ENCODE results near the gene SLC12A6. TPM values are rescaled to one million over a fixed set of nuclear protein-coding genes. Genes with fewer than 3 reads are reported as not detected.

SLC12A6 gene
- polyA plus RNA-seq, 2 donors, result 16.1 to 21.5 TPM

GRCh38 chr15:34335176-34336032, 2.2 kb downstream of the SLC12A6 start:
- Histone ChIP-seq H3K4me3 (ENCODE audit: low read depth in 1 of 2, low read length in 2 of 2) (peak overlapping the region; percentile 22 to 64), H3K27me3 (ENCODE audit: control insufficient read depth in 1 of 2, insufficient read depth in 2 of 2, low read length in 2 of 2) (no peaks in the 10 kb centered on the region), H3K27ac (ENCODE audit: low read depth in 2 of 2, low read length in 1 of 2) (peak overlapping the region; percentile 56 to 72), H3K9me3 (ENCODE audit: control insufficient read depth in 2 of 2, insufficient read depth in 1 of 2, low read depth in 1 of 2, low read length in 1 of 2) (no peaks in the 10 kb centered on the region), H3K36me3 (ENCODE audit: control insufficient read depth in 2 of 2, insufficient read depth in 2 of 2, low read length in 1 of 2) (no peaks in the 10 kb centered on the region), H3K4me1 (ENCODE audit: control insufficient read depth in 2 of 2, insufficient read depth in 2 of 2, low read length in 1 of 2) (peaks cover 0 to 4% of the 10 kb centered on the region in 2 donors)
- 64 to 73% methylated on average over 3 of the region's 3 CpGs for WGBS, 2 donors

DNA sequence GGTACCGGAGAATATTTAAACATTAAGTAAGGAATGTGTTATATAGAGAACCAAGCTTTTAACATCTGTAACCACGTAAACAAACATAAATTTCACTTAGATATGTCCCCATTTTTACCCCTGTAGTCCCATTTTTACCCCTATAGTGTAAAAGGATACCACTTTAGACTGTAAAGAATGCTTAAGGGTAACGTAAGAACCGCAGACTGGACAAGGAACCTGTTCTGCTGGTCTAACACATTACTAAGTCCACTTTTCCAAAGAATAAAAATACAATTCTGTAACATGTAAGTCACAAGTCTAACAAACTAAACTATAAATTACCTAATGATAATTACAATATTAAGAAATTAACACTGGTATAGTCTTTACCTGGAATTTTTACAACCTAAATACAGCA, 2.9 kb downstream of the SLC12A6 start:
- Histone ChIP-seq H3K9me3 (ENCODE audit: control insufficient read depth in 2 of 2, insufficient read depth in 1 of 2, low read depth in 1 of 2, low read length in 1 of 2) (no peaks in the 10 kb centered on the region), H3K27ac (ENCODE audit: low read depth in 2 of 2, low read length in 1 of 2) (no peak overlapping the region), H3K27me3 (ENCODE audit: control insufficient read depth in 1 of 2, insufficient read depth in 2 of 2, low read length in 2 of 2) (no peaks in the 10 kb centered on the region), H3K4me3 (ENCODE audit: low read depth in 1 of 2, low read length in 2 of 2) (peak overlapping the region in 1 of 2 donors; percentile 31), H3K4me1 (ENCODE audit: control insufficient read depth in 2 of 2, insufficient read depth in 2 of 2, low read length in 1 of 2) (peaks cover 0 to 4% of the 10 kb centered on the region in 2 donors), H3K36me3 (ENCODE audit: control insufficient read depth in 2 of 2, insufficient read depth in 2 of 2, low read length in 1 of 2) (no peaks in the 10 kb centered on the region)
- WGBS, 2 donors, result 58 to 63% methylated on average over 4 of the region's 4 CpGs

DNA sequence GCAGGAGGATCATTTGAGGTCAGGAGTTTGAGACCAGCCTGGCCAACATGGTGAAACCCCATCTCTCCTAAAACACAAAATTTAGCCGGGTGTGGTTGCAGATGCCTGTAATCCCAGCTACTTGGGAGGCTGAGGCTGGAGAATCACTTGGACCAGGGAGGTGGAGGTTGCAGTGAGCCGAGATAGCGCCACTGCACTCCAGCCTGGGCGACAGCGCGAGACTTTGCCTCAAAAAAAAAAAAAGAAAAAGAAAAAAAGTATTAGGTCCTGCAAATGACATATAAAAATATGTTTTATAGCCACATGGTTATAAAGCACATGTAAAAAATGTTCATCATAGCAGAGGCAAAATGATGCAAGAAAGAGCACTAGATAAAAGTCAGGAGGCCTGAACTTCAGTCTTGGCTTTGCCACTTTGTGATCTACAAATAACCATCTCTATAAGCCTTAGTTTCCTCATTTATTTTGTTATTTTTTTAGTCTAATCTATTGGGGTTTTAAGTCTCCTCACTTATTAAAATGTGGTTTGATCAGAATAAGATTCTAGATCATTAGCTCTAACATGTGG, 4.9 kb downstream of the SLC12A6 start:
- Histone ChIP-seq H3K27ac (ENCODE audit: low read depth in 2 of 2, low read length in 1 of 2) (no peak overlapping the region), H3K4me3 (ENCODE audit: low read depth in 1 of 2, low read length in 2 of 2) (no peak overlapping the region), H3K9me3 (ENCODE audit: control insufficient read depth in 2 of 2, insufficient read depth in 1 of 2, low read depth in 1 of 2, low read length in 1 of 2) (no peaks in the 10 kb centered on the region), H3K36me3 (ENCODE audit: control insufficient read depth in 2 of 2, insufficient read depth in 2 of 2, low read length in 1 of 2) (peaks cover 0 to 2% of the 10 kb centered on the region in 2 donors), H3K27me3 (ENCODE audit: control insufficient read depth in 1 of 2, insufficient read depth in 2 of 2, low read length in 2 of 2) (no peaks in the 10 kb centered on the region), H3K4me1 (ENCODE audit: control insufficient read depth in 2 of 2, insufficient read depth in 2 of 2, low read length in 1 of 2) (peaks cover 0 to 4% of the 10 kb centered on the region in 2 donors)
- 95 to 97% methylated on average over 6 of the region's 6 CpGs for WGBS, 2 donors

DNA sequence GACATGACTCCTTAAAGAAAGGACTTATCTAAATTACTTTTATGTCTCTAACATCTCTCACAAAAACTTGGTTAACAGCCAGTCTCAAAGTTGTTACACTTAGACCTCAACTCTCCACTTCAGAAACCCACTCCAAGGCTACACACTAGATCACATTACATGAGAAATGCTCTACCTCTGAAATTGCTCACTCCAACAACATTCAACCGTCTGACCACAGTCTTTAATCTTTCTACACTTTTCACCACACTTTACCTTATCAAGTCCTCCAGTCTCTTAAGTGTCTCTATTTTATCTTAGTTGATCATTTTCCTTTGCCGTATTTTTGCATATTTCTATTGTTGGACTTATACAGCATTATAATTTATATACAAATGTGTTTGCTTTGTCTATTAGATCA, 5.8 kb downstream of the SLC12A6 start:
- peaks cover 0 to under 1% of the 10 kb centered on the region in 2 donors for H3K4me1 ChIP-seq (ENCODE audit: control insufficient read depth in 2 of 2, insufficient read depth in 2 of 2, low read length in 1 of 2)
- no peaks in the 10 kb centered on the region for H3K9me3 ChIP-seq (ENCODE audit: control insufficient read depth in 2 of 2, insufficient read depth in 1 of 2, low read depth in 1 of 2, low read length in 1 of 2)
- H3K27ac ChIP-seq (ENCODE audit: low read depth in 2 of 2, low read length in 1 of 2), result no peak overlapping the region
- no peaks in the 10 kb centered on the region for H3K27me3 ChIP-seq (ENCODE audit: control insufficient read depth in 1 of 2, insufficient read depth in 2 of 2, low read length in 2 of 2)
- WGBS, 2 donors, result 78 to 79% methylated on average over 2 of the region's 2 CpGs
- H3K4me3 ChIP-seq (ENCODE audit: low read depth in 1 of 2, low read length in 2 of 2), result no peak overlapping the region
- H3K36me3 ChIP-seq (ENCODE audit: control insufficient read depth in 2 of 2, insufficient read depth in 2 of 2, low read length in 1 of 2), result peaks cover 0 to 2% of the 10 kb centered on the region in 2 donors

- no peaks in the 10 kb centered on the region for H3K4me1 ChIP-seq (ENCODE audit: control insufficient read depth in 2 of 2, insufficient read depth in 2 of 2, low read length in 1 of 2)
- WGBS, 2 donors, result 96 to 97% methylated on average over 5 of the region's 5 CpGs
Measured at GRCh38 chr15:34330279-34330678, 7.3 kb downstream of the SLC12A6 start.

DNA sequence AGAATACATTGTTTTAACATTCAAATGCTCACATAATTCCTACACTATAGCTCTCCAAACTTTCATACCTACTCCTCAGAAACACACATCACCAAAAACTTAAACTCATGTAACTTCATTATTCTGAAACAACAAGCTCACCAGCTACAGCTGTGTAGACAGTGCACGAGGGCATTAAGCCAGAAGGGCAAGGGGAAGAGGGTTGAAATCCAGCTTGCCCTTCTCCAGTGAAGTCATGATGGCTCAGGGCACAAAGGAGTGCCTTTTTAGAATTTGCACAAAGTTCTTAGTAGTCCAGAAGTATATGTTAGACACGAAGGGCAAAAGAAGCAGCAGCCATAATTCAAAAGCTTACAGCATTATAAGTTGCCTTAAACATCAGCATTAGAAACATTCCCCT, 8.6 kb downstream of the SLC12A6 start:
- Histone ChIP-seq H3K36me3 (ENCODE audit: control insufficient read depth in 2 of 2, insufficient read depth in 2 of 2, low read length in 1 of 2) (peaks cover 0 to 2% of the 10 kb centered on the region in 2 donors), H3K27ac (ENCODE audit: low read depth in 2 of 2, low read length in 1 of 2) (no peak overlapping the region), H3K27me3 (ENCODE audit: control insufficient read depth in 1 of 2, insufficient read depth in 2 of 2, low read length in 2 of 2) (no peaks in the 10 kb centered on the region), H3K4me3 (ENCODE audit: low read depth in 1 of 2, low read length in 2 of 2) (no peak overlapping the region), H3K9me3 (ENCODE audit: control insufficient read depth in 2 of 2, insufficient read depth in 1 of 2, low read depth in 1 of 2, low read length in 1 of 2) (no peaks in the 10 kb centered on the region), H3K4me1 (ENCODE audit: control insufficient read depth in 2 of 2, insufficient read depth in 2 of 2, low read length in 1 of 2) (no peaks in the 10 kb centered on the region)
- WGBS, 2 donors, result 73 to 76% methylated on average over 2 of the region's 2 CpGs

More at GRCh38 chr15:34330279-34330678, 7.3 kb downstream of the SLC12A6 start:
- H3K36me3 ChIP-seq (ENCODE audit: control insufficient read depth in 2 of 2, insufficient read depth in 2 of 2, low read length in 1 of 2), result peaks cover 0 to 2% of the 10 kb centered on the region in 2 donors
- H3K4me3 ChIP-seq (ENCODE audit: low read depth in 1 of 2, low read length in 2 of 2), result no peak overlapping the region
- no peaks in the 10 kb centered on the region for H3K9me3 ChIP-seq (ENCODE audit: control insufficient read depth in 2 of 2, insufficient read depth in 1 of 2, low read depth in 1 of 2, low read length in 1 of 2)
- H3K27me3 ChIP-seq (ENCODE audit: control insufficient read depth in 1 of 2, insufficient read depth in 2 of 2, low read length in 2 of 2), result no peaks in the 10 kb centered on the region
- no peak overlapping the region for H3K27ac ChIP-seq (ENCODE audit: low read depth in 2 of 2, low read length in 1 of 2)

DNA sequence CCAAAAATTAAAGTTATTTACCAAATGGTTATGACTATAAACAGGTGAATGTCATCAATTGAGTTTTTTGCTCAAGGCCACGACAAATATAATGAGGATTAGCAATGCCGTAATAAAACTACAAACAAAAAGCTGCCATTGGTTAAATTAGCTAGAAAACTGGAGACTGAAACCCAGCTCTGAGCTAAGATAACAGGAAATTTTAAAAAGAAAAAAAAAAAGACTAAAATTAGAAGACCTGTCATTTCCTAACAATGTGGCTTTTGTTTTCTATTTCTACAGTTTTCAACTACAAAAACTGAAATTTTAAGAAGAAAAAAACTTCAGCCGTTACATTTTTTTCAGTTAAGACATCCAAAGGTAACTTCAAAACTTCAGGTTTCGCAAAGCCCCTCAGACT, 9.7 kb downstream of the SLC12A6 start:
- WGBS, 2 donors, result 71 to 79% methylated on average over 4 of the region's 4 CpGs
- Histone ChIP-seq H3K27ac (ENCODE audit: low read depth in 2 of 2, low read length in 1 of 2) (no peak overlapping the region), H3K4me3 (ENCODE audit: low read depth in 1 of 2, low read length in 2 of 2) (no peak overlapping the region), H3K9me3 (ENCODE audit: control insufficient read depth in 2 of 2, insufficient read depth in 1 of 2, low read depth in 1 of 2, low read length in 1 of 2) (no peaks in the 10 kb centered on the region), H3K4me1 (ENCODE audit: control insufficient read depth in 2 of 2, insufficient read depth in 2 of 2, low read length in 1 of 2) (no peaks in the 10 kb centered on the region), H3K36me3 (ENCODE audit: control insufficient read depth in 2 of 2, insufficient read depth in 2 of 2, low read length in 1 of 2) (peaks cover 0 to 2% of the 10 kb centered on the region in 2 donors), H3K27me3 (ENCODE audit: control insufficient read depth in 1 of 2, insufficient read depth in 2 of 2, low read length in 2 of 2) (no peaks in the 10 kb centered on the region)

- peaks cover 0 to 2% of the 10 kb centered on the region in 2 donors for H3K36me3 ChIP-seq (ENCODE audit: control insufficient read depth in 2 of 2, insufficient read depth in 2 of 2, low read length in 1 of 2)
- no peaks in the 10 kb centered on the region for H3K4me1 ChIP-seq (ENCODE audit: control insufficient read depth in 2 of 2, insufficient read depth in 2 of 2, low read length in 1 of 2)
- H3K4me3 ChIP-seq (ENCODE audit: low read depth in 1 of 2, low read length in 2 of 2), result no peak overlapping the region
- H3K9me3 ChIP-seq (ENCODE audit: control insufficient read depth in 2 of 2, insufficient read depth in 1 of 2, low read depth in 1 of 2, low read length in 1 of 2), result no peaks in the 10 kb centered on the region
- H3K27me3 ChIP-seq (ENCODE audit: control insufficient read depth in 1 of 2, insufficient read depth in 2 of 2, low read length in 2 of 2), result no peaks in the 10 kb centered on the region
- H3K27ac ChIP-seq (ENCODE audit: low read depth in 2 of 2, low read length in 1 of 2), result no peak overlapping the region
Measured at GRCh38 chr15:34325368-34325767, 12.2 kb downstream of the SLC12A6 start.

DNA sequence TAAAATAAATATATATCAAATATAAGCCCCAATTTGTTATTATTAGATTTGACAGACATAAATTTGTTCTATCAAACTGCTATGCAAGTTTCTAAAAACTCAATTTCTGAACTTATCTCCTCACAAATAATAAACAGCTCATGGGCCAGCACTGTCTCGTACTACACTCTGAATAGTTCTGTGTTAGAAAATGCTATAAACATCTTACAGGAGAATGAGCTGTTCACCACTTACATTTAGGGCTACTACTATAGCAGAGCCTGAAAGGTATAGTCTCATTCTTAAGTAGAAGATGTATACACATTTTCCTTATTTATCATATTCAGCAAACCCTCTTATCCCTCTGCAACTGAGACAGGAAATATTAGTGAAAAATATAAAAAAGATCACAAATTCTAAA, 12.6 kb downstream of the SLC12A6 start:
- Histone ChIP-seq H3K4me1 (ENCODE audit: control insufficient read depth in 2 of 2, insufficient read depth in 2 of 2, low read length in 1 of 2) (no peaks in the 10 kb centered on the region), H3K4me3 (ENCODE audit: low read depth in 1 of 2, low read length in 2 of 2) (no peak overlapping the region), H3K27ac (ENCODE audit: low read depth in 2 of 2, low read length in 1 of 2) (no peak overlapping the region), H3K9me3 (ENCODE audit: control insufficient read depth in 2 of 2, insufficient read depth in 1 of 2, low read depth in 1 of 2, low read length in 1 of 2) (no peaks in the 10 kb centered on the region), H3K27me3 (ENCODE audit: control insufficient read depth in 1 of 2, insufficient read depth in 2 of 2, low read length in 2 of 2) (no peaks in the 10 kb centered on the region), H3K36me3 (ENCODE audit: control insufficient read depth in 2 of 2, insufficient read depth in 2 of 2, low read length in 1 of 2) (peaks cover 0 to 2% of the 10 kb centered on the region in 2 donors)
- 92 to 100% methylated on average over 1 of the region's 1 CpG for WGBS, 2 donors

Measured in esophagus (tissue), 2 donors.